ENCODE measurements around the gene NR2F2.

NR2F2 gene

GRCh38 chr15:96367311-96368200, 37.1 kb downstream of the NR2F2 start:
- no peak for DNase-seq
- Histone ChIP-seq H3K4me1 (ENCODE audit: insufficient read depth, low read length) (no peaks in the 10 kb centered on the region), H3K36me3 (ENCODE audit: insufficient read depth, low read length) (no peaks in the 10 kb centered on the region), H4K20me1 (ENCODE audit: insufficient read depth, low read length) (no peaks in the 10 kb centered on the region), H3K27me3 (ENCODE audit: insufficient read depth, low read length, poor library complexity) (peaks cover 3% of the 10 kb centered on the region), H3K79me2 (ENCODE audit: insufficient read depth, low read length) (no peaks in the 10 kb centered on the region), H3K27ac (ENCODE audit: low read length) (no peak overlapping the region), H3K4me3 (ENCODE audit: low read depth in 1 of 2, low read length in 2 of 2) (no peak overlapping the region), H3K9ac (ENCODE audit: low read depth, low read length) (no peak overlapping the region), H2AFZ (ENCODE audit: low read depth, low read length) (no peak overlapping the region), H3K9me3 (ENCODE audit: insufficient read depth, low read length, severe bottlenecking) (no peaks in the 10 kb centered on the region), H3K4me2 (ENCODE audit: insufficient read depth, low read length) (no peak overlapping the region)
- ATAC-seq (ENCODE audit: insufficient read depth, low read depth): no peak
- no peak for TF ChIP-seq EZH2 (IDR thresholded peaks at IDR 0.05; ENCODE audit: borderline replicate concordance, low read depth, low read length, severe bottlenecking)
- TF ChIP-seq CTCF (IDR thresholded peaks at IDR 0.05; ENCODE audit: borderline replicate concordance, extremely low read depth, low read length, poor library complexity, severe bottlenecking): no peak

- Histone ChIP-seq H3K27me3 (ENCODE audit: insufficient read depth, low read length, poor library complexity) (peaks cover 3% of the 10 kb centered on the region), H3K4me3 (ENCODE audit: low read depth in 1 of 2, low read length in 2 of 2) (no peak overlapping the region), H3K27ac (ENCODE audit: low read length) (no peak overlapping the region), H3K36me3 (ENCODE audit: insufficient read depth, low read length) (no peaks in the 10 kb centered on the region), H2AFZ (ENCODE audit: low read depth, low read length) (no peak overlapping the region), H3K4me1 (ENCODE audit: insufficient read depth, low read length) (no peaks in the 10 kb centered on the region), H3K4me2 (ENCODE audit: insufficient read depth, low read length) (no peak overlapping the region), H3K9me3 (ENCODE audit: insufficient read depth, low read length, severe bottlenecking) (no peaks in the 10 kb centered on the region), H3K79me2 (ENCODE audit: insufficient read depth, low read length) (no peaks in the 10 kb centered on the region), H3K9ac (ENCODE audit: low read depth, low read length) (no peak overlapping the region), H4K20me1 (ENCODE audit: insufficient read depth, low read length) (no peaks in the 10 kb centered on the region)
- ATAC-seq (ENCODE audit: insufficient read depth, low read depth) (no peak), DNase-seq (no peak)
- no peak for TF ChIP-seq EZH2 (IDR thresholded peaks at IDR 0.05; ENCODE audit: borderline replicate concordance, low read depth, low read length, severe bottlenecking)
- TF ChIP-seq CTCF (IDR thresholded peaks at IDR 0.05; ENCODE audit: borderline replicate concordance, extremely low read depth, low read length, poor library complexity, severe bottlenecking): no peak
Measured at GRCh38 chr15:96369351-96369750, 38.9 kb downstream of the NR2F2 start.

- Histone ChIP-seq H3K27ac (ENCODE audit: low read length) (no peak overlapping the region), H2AFZ (ENCODE audit: low read depth, low read length) (no peak overlapping the region), H3K9me3 (ENCODE audit: insufficient read depth, low read length, severe bottlenecking) (no peaks in the 10 kb centered on the region), H3K79me2 (ENCODE audit: insufficient read depth, low read length) (no peaks in the 10 kb centered on the region), H3K4me1 (ENCODE audit: insufficient read depth, low read length) (no peaks in the 10 kb centered on the region), H3K27me3 (ENCODE audit: insufficient read depth, low read length, poor library complexity) (peaks cover 2% of the 10 kb centered on the region), H4K20me1 (ENCODE audit: insufficient read depth, low read length) (no peaks in the 10 kb centered on the region), H3K4me2 (ENCODE audit: insufficient read depth, low read length) (no peak overlapping the region), H3K9ac (ENCODE audit: low read depth, low read length) (no peak overlapping the region), H3K4me3 (ENCODE audit: low read depth in 1 of 2, low read length in 2 of 2) (no peak overlapping the region), H3K36me3 (ENCODE audit: insufficient read depth, low read length) (no peaks in the 10 kb centered on the region)
- ATAC-seq (ENCODE audit: insufficient read depth, low read depth) (no peak), DNase-seq (no peak)
- TF ChIP-seq EZH2 (IDR thresholded peaks at IDR 0.05; ENCODE audit: borderline replicate concordance, low read depth, low read length, severe bottlenecking) (no peak), CTCF (IDR thresholded peaks at IDR 0.05; ENCODE audit: borderline replicate concordance, extremely low read depth, low read length, poor library complexity, severe bottlenecking) (no peak)
Measured at GRCh38 chr15:96369825-96370621, 39.5 kb downstream of the NR2F2 start.

All from DND-41 (cell line).